ENCODE results near the gene AOPEP. TPM values are rescaled to one million over a fixed set of nuclear protein-coding genes. Genes with fewer than 3 reads are reported as not detected.
A peak's percentile ranks its signal among the peaks of the same experiment; 100 is the strongest.

Gene AOPEP
- total and polyA plus RNA-seq, 2 of the 13 experiments (the other 11 are each of a cell fraction or from before 2014, with no cell fraction given), result 22.2 to 41.6 TPM

- no peaks in the 10 kb centered on the region for H3K79me2 ChIP-seq (ENCODE audit: insufficient read depth, low read length)
- no peaks in the 10 kb centered on the region for H3K9me3 ChIP-seq (ENCODE audit: low read length)
- intact Hi-C loops (cut with micrococcal nuclease; ENCODE audit: unreplicated experiment), result loop anchor here (1.0 to 5.0 kb wide), 2 partner anchors 19 to 75 kb away; no protein-coding TSS in a partner anchor
- DNase-seq (ENCODE audit: low spot score) (peak; percentile 52), FAIRE-seq (peak; percentile 12), ATAC-seq (peak; percentile 56)
- H3K27me3 ChIP-seq (ENCODE audit: control insufficient read depth in 1 of 2, insufficient read depth in 2 of 2, low read length in 2 of 2), result no peaks in the 10 kb centered on the region
- POLR2A ChIA-PET, result interaction anchor here (0.7 to 2.3 kb wide), 9 partner anchors 18 to 100 kb away, joined by 3 to 11 read pairs (median 4); no protein-coding TSS in a partner anchor
- no peak overlapping the region for H2AFZ ChIP-seq (ENCODE audit: low read length)
- CTCF ChIA-PET (ENCODE audit: low intra/inter-chr PET ratio, low total read pairs), result no interaction called here
- H3K9ac ChIP-seq (ENCODE audit: insufficient read depth, low read depth, low read length), result peak overlapping the region; percentile 65
- peak overlapping the region; percentile 84 for H3K27ac ChIP-seq (ENCODE audit: extremely low read length, insufficient read depth, low read length)
- H4K20me1 ChIP-seq (ENCODE audit: insufficient read depth, low read length), result no peaks in the 10 kb centered on the region
- BruUV-seq (replicated peaks), result no TSS peak
- WGBS (ENCODE audit: low lambda C conversion rate), result 2% methylated on average over 5 of the region's 5 CpGs
- in situ Hi-C loops (cut with HindIII; ENCODE audit: extremely low pct_ligation_motif_present, low pct_unique_long_range_greater_than_20kb), result no loop called here
- peak overlapping the region in 1 of 3 experiments; percentile 45; a peak in 1 of 6 replicates for H3K4me3 ChIP-seq (replicated peaks in 1 of 3; ENCODE audit: insufficient read depth in 1 of 3, low read depth in 2 of 3, low read length in 3 of 3)
- H3K4me1 ChIP-seq (ENCODE audit: insufficient read depth, low read length), result peaks cover 91% of the 10 kb centered on the region
- no peaks in the 10 kb centered on the region; a peak in 1 of 5 replicates for H3K36me3 ChIP-seq (replicated peaks in 1 of 2; ENCODE audit: control insufficient read depth in 1 of 2, insufficient read depth in 2 of 2, low read length in 2 of 2)
- H3K4me2 ChIP-seq (ENCODE audit: low read depth, low read length), result peak overlapping the region; percentile 69
- TF ChIP-seq ZNF335 (CRISPR knock-in tag; IDR thresholded peaks at IDR 0.05) (0 out of 2 replicates have a peak, but pooled peaks have one; percentile 24), MBNL3 (CRISPR knock-in tag; conservative IDR thresholded peaks at IDR 0.05) (no peak), ZGPAT (CRISPR knock-in tag; IDR thresholded peaks at IDR 0.05) (0 out of 2 replicates have a peak, but pooled peaks have one; percentile 2), ZNF205 (CRISPR knock-in tag; IDR thresholded peaks at IDR 0.05) (0 out of 2 replicates have a peak, but pooled peaks have one; percentile 16), HNRNPK (IDR thresholded peaks at IDR 0.05; ENCODE audit: low read depth, low read length, poor library complexity, severe bottlenecking) (no peak), CEBPG (CRISPR knock-in tag; IDR thresholded peaks at IDR 0.05) (peak; percentile 18; the same call in 1 of the 2 replicates), SRF (IDR thresholded peaks at IDR 0.05; ENCODE audit: low read depth, low read length) (0 out of 2 replicates have a peak, but pooled peaks have one; percentile 30), SIX1 (CRISPR knock-in tag; IDR thresholded peaks at IDR 0.05; ENCODE audit: borderline replicate concordance) (no peak), ZNF530 (CRISPR knock-in tag; IDR thresholded peaks at IDR 0.05; ENCODE audit: low read depth) (no peak), ZNF607 (CRISPR knock-in tag; IDR thresholded peaks at IDR 0.05; ENCODE audit: borderline replicate concordance) (0 out of 2 replicates have a peak, but pooled peaks have one; percentile 30), ZBTB14 (CRISPR knock-in tag; IDR thresholded peaks at IDR 0.05) (0 out of 2 replicates have a peak, but pooled peaks have one; percentile 18), ZSCAN30 (CRISPR knock-in tag; IDR thresholded peaks at IDR 0.05) (no peak), CEBPB (IDR thresholded peaks at IDR 0.05; ENCODE audit: borderline replicate concordance, low read depth, low read length) (peak; percentile 26; the same call in 1 of the 2 replicates), ZNF672 (CRISPR knock-in tag; IDR thresholded peaks at IDR 0.05) (no peak), ZFP62 (CRISPR knock-in tag; IDR thresholded peaks at IDR 0.05) (no peak), ZNF644 (CRISPR knock-in tag; IDR thresholded peaks at IDR 0.05; ENCODE audit: low read depth) (0 out of 2 replicates have a peak, but pooled peaks have one; percentile 12)
- TF ChIP-seq, protein P1, sequence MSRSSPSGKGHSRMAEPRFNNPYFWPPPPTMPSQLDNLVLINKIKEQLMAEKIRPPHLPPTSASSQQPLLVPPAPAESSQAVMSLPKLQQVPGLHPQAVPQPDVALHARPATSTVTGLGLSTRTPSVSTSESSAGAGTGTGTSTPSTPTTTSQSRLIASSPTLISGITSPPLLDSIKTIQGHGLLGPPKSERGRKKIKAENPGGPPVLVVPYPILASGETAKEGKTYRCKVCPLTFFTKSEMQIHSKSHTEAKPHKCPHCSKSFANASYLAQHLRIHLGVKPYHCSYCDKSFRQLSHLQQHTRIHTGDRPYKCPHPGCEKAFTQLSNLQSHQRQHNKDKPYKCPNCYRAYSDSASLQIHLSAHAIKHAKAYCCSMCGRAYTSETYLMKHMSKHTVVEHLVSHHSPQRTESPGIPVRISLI (CRISPR knock-in tag; IDR thresholded peaks at IDR 0.05; ENCODE audit: borderline replicate concordance), result peak; percentile 7; the same call in 1 of the 2 replicates
- TF ChIP-seq, protein P2, sequence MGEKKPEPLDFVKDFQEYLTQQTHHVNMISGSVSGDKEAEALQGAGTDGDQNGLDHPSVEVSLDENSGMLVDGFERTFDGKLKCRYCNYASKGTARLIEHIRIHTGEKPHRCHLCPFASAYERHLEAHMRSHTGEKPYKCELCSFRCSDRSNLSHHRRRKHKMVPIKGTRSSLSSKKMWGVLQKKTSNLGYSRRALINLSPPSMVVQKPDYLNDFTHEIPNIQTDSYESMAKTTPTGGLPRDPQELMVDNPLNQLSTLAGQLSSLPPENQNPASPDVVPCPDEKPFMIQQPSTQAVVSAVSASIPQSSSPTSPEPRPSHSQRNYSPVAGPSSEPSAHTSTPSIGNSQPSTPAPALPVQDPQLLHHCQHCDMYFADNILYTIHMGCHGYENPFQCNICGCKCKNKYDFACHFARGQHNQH (CRISPR knock-in tag; IDR thresholded peaks at IDR 0.05), result no peak
- TF ChIP-seq, protein P3, sequence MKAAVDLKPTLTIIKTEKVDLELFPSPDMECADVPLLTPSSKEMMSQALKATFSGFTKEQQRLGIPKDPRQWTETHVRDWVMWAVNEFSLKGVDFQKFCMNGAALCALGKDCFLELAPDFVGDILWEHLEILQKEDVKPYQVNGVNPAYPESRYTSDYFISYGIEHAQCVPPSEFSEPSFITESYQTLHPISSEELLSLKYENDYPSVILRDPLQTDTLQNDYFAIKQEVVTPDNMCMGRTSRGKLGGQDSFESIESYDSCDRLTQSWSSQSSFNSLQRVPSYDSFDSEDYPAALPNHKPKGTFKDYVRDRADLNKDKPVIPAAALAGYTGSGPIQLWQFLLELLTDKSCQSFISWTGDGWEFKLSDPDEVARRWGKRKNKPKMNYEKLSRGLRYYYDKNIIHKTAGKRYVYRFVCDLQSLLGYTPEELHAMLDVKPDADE (CRISPR knock-in tag; IDR thresholded peaks at IDR 0.05), result no peak
Observed at GRCh38 chr9:94922691-94923107, 196.2 kb downstream of the AOPEP start.
